Heart left ventricle (tissue), 16 donors: ENCODE data around the gene NFIA. TPM values are rescaled to one million over a fixed set of nuclear protein-coding genes. Genes with fewer than 3 reads are reported as not detected.
A peak's percentile ranks its signal among the peaks of the same experiment; 100 is the strongest.

Experiments used
- ATAC-seq, 4 donors: fragments of 200-7000 bp; cut with Tn5 transposase; one replicate each; pipeline ENCODE4 v1.9.1; 2020 to 2022; ENCODE audit warnings: moderate library complexity in 4 of 4, mild to moderate bottlenecking in 3 of 4, moderate number of reproducible peaks in 1 of 4
- DNase-seq, 5 donors: peaks; one replicate each; pipeline ENCODE4 v3.0.0-alpha.2; 2020
- H3K27ac ChIP-seq, 12 donors: fragments of 200-600 bp; sonication (generic) in 4 of 12; one replicate each; pipeline versions ENCODE4 v1.5.0 to v1.8.0; 2016 to 2022; ENCODE audit warnings: mild to moderate bottlenecking in 2 of 12
- H3K27me3 ChIP-seq, 9 donors: fragments of 200-600 bp; sonication (generic) in 2 of 9; one replicate each; pipeline versions ENCODE4 v1.5.1 to v1.8.0; 2016 to 2022; ENCODE audit warnings: mild to moderate bottlenecking in 3 of 9
- H3K36me3 ChIP-seq, 9 donors: fragments of 200-600 bp; sonication (generic) in 2 of 9; one replicate each; pipeline versions ENCODE4 v1.5.0 to v1.8.0; 2018 to 2022; ENCODE audit warnings: mild to moderate bottlenecking in 2 of 9
- H3K4me1 ChIP-seq, 12 donors: fragments of 200-600 bp; sonication (generic) in 4 of 12; one replicate each; pipeline versions ENCODE4 v1.5.0 to v1.8.0; 2016 to 2022; ENCODE audit warnings: mild to moderate bottlenecking in 3 of 12
- H3K4me3 ChIP-seq, 12 donors: fragments of 200-600 bp; sonication (generic) in 4 of 12; one replicate each; pipeline versions ENCODE4 v1.5.0 to v1.8.0; 2017 to 2022; ENCODE audit warnings: mild to moderate bottlenecking in 9 of 12, moderate library complexity in 4 of 12
- H3K9me3 ChIP-seq, 12 donors: fragments of 200-600 bp; sonication (generic) in 4 of 12; one replicate each; pipeline versions ENCODE4 v1.5.0 to v1.8.0; 2016 to 2022; ENCODE audit warnings: mild to moderate bottlenecking in 1 of 12
- CTCF ChIP-seq, 12 donors: fragments of 200-600 bp; sonication (generic) in 4 of 12; IDR thresholded peaks; one replicate each; pipeline versions ENCODE4 v1.5.0 to v1.8.0; 2018 to 2022; ENCODE audit warnings: antibody characterized with exemption in 12 of 12, mild to moderate bottlenecking in 5 of 12
- POLR2A ChIP-seq, 2 donors: fragments of 450-650 bp; IDR thresholded peaks; one replicate each; pipeline ENCODE4 v1.6.1; 2017; ENCODE audit warnings: antibody characterized with exemption in 2 of 2, mild to moderate bottlenecking in 2 of 2, moderate library complexity in 2 of 2
- WGBS, 4 donors: extraction: QIAGEN DNeasy Blood & Tissue Kit in 2 of 4; methylation state at CpG; one replicate each; pipeline versions ENCODE4 v1.1.5 to v1.1.7; 2013 to 2018; 5-methylcytosine and 5-hydroxymethylcytosine counted together
- intact Hi-C, 10 donors: fragments of 100-400 bp; cut with DNase I; formaldehyde crosslinking; loops; one replicate each; pipeline versions ENCODE4 v1.11.1 to v1.14.2; 2022
- polyA plus RNA-seq, 2 donors: library from polyadenylated mRNA; stranded (reverse); fragments of 200-250 nt; gene quantifications; one replicate each; pipeline ENCODE4 v1.2.3, GENCODE V29; 2013
- total RNA-seq, 9 donors: library from RNA; depleted of rRNA in 2 of 9; stranded (reverse); fragments of >200 nt in 2 of 9; fragmentation: NEBNext Ultra II Directional in 3 of 9; extraction: Animal tissue kit (Norgen Biotek cat#: 25700) in 3 of 9; gene quantifications; one replicate each; pipeline versions ENCODE4 v1.1.0 to v1.2.4, GENCODE V29; 2016 to 2023
- donor health status: ischemic (EF 13 %, LVEDD 7.1; RV severe dilation, severe dysfunction).
- donor health status: healthy with polysubstance abuse.
- donor health status: DM: no; HTN: yes; CAD: no.
- donor health status: DM: no; HTN: no; CAD: no.
- donor health status: ischemic (EF 25% LVEDD 6.9; RV normal size, moderate dysfunction).
- donor health status: ischemic (EF 25% LVEDD 5.7; RV mildly dilated, moderate dysfunction).
- donor health status: healthy.
- donor health status: DM: yes; HTN: yes; CAD: no.
- donor health status: ischemic (EF 35%, LVEDD 5.7; RV mildly dilated, moderate dysfunction).
- donor health status: nonischemic (EF 11% LVEDD 7.7; RV severe dilation, severe dysfunction).
- donor health status: DM: yes; HTN: yes; CAD: no.
- donor health status: PGD.
- donor health status: ischemic (EF 29% LVEDD 5.4; RV normal size, mild dysfunction).
- donor health status: nonischemic (EF 23%, LVEDD 6.1; RV moderate dilation, normal function).

The NFIA gene
- total and polyA plus RNA-seq, 11 donors = 12.7 to 121 (median 96.5) TPM

- Histone ChIP-seq H3K4me3 (no peak overlapping the region), H3K27me3 (no peaks in the 10 kb centered on the region), H3K27ac (peak overlapping the region; percentile 64 to 90 (median 78)), H3K9me3 (no peaks in the 10 kb centered on the region), H3K36me3 (peaks cover 0 to 22% (median 12%) of the 10 kb centered on the region in 9 donors), H3K4me1 (peaks cover 17 to 74% (median 65%) of the 10 kb centered on the region in 12 donors)
- intact Hi-C loops = loop anchor here (1.0 to 10.0 kb wide), 24 partner anchors 110 to 608 kb away; partner anchors contain the start of gene NFIA (in 3 of the 10)
- no peak for TF ChIP-seq POLR2A (IDR thresholded peaks at IDR 0.05)
- no peak for TF ChIP-seq CTCF (IDR thresholded peaks at IDR 0.05)
- WGBS, 4 donors = 9 to 21% (median 14%) methylated on average over 4 of the region's 4 CpGs
- no peak for DNase-seq
- no peak for ATAC-seq
Measured at GRCh38 chr1:61452176-61453035, 370.0 kb downstream of the NFIA start.

- Histone ChIP-seq H3K27ac (peak overlapping the region; percentile 64 to 90 (median 78)), H3K4me1 (peaks cover 17 to 65% (median 61%) of the 10 kb centered on the region in 12 donors), H3K4me3 (no peak overlapping the region), H3K27me3 (no peaks in the 10 kb centered on the region), H3K36me3 (peaks cover 0 to 27% (median 12%) of the 10 kb centered on the region in 9 donors), H3K9me3 (no peaks in the 10 kb centered on the region)
- TF ChIP-seq POLR2A (IDR thresholded peaks at IDR 0.05) (no peak), CTCF (IDR thresholded peaks at IDR 0.05) (peak; percentile 75 to 90 (median 80))
- intact Hi-C loops = loop anchor here (1.0 to 10.0 kb wide), 24 partner anchors 111 to 609 kb away; partner anchors contain the start of gene NFIA (in 3 of the 10)
- ATAC-seq (peak; percentile 69 to 84 (median 81)), DNase-seq (peak; percentile 86 to 90 (median 88))
- 12 to 18% (median 14%) methylated on average over 10 of the region's 10 CpGs for WGBS, 4 donors
Measured at GRCh38 chr1:61453111-61453961, 371.0 kb downstream of the NFIA start.

- peaks cover 12 to 48% (median 42%) of the 10 kb centered on the region in 12 donors for H3K4me1 ChIP-seq
- intact Hi-C loops = loop anchor here in 9 of 10 donors (2.0 to 10.0 kb wide), 11 partner anchors 121 to 611 kb away; no protein-coding TSS in a partner anchor
Measured at GRCh38 chr1:61455400-61455799, 373.0 kb downstream of the NFIA start.

More at GRCh38 chr1:61455400-61455799, 373.0 kb downstream of the NFIA start:
- H3K27ac ChIP-seq = peak overlapping the region in 6 of 12 donors; percentile 2 to 83 (median 17)
- H3K9me3 ChIP-seq = no peaks in the 10 kb centered on the region
- H3K27me3 ChIP-seq = no peaks in the 10 kb centered on the region
- ATAC-seq (no peak), DNase-seq (no peak)
- 81 to 91% (median 85%) methylated on average over 7 of the region's 7 CpGs for WGBS, 4 donors
- peaks cover 0 to 29% (median 12%) of the 10 kb centered on the region in 9 donors for H3K36me3 ChIP-seq
- TF ChIP-seq CTCF (IDR thresholded peaks at IDR 0.05) = no peak
- TF ChIP-seq POLR2A (IDR thresholded peaks at IDR 0.05) = no peak
- no peak overlapping the region for H3K4me3 ChIP-seq
